ENCODE data around the gene GALK2. TPM values are rescaled to one million over a fixed set of nuclear protein-coding genes. Genes with fewer than 3 reads are reported as not detected.

The GALK2 gene
- total RNA-seq, 1 experiment from 2014 or later, result 13.7 TPM

DNA sequence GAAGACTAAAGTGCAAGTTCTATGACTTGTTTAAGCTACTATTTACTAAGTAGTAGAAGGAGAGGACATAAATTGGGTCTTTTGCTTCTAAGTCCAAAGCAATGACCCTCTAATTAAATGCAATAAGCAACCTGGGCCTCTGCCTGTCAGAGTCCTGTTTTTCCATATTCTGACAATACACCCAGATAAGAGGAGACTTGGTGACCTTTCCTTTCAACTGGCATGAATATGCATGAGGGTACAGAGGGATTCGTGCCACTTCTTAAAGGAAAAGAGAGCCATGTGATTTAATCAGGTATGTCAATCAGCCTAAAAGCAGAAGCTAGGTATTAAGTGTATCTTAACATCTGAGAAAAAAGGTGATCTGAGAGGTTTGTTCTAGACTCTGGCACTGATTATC lies 202.3 kb downstream of the GALK2 start:
- no CpG with 5 or more reads among the region's 1 CpG for WGBS (ENCODE audit: extremely low coverage, insufficient read length, low lambda C conversion rate)

More for the DNA sequence above, 202.3 kb downstream of the GALK2 start:
- Histone ChIP-seq H3K27me3 (ENCODE audit: insufficient read depth, low read length) (no peaks in the 10 kb centered on the region), H2BK120ac (ENCODE audit: low read depth, low read length, poor library complexity, severe bottlenecking) (no peak overlapping the region), H3K79me2 (ENCODE audit: insufficient read depth, low read length) (no peaks in the 10 kb centered on the region), H2BK20ac (ENCODE audit: low read depth, low read length, poor library complexity, severe bottlenecking) (no peak overlapping the region), H2BK12ac (ENCODE audit: insufficient read length, low read depth, low read length) (no peak overlapping the region), H4K8ac (replicated peaks; ENCODE audit: insufficient read length, low read depth, low read length) (no peak overlapping the region), H3K14ac (ENCODE audit: insufficient read depth, low read length) (no peak overlapping the region), H3K4me1 (ENCODE audit: insufficient read depth, low read length) (no peaks in the 10 kb centered on the region), H2BK5ac (ENCODE audit: insufficient read length, low read length) (no peak overlapping the region), H3K9ac (ENCODE audit: extremely low read depth, insufficient read length, low read length) (no peak overlapping the region), H3K27ac (ENCODE audit: insufficient read length, low read depth, low read length) (no peak overlapping the region), H3T11ph (ENCODE audit: low read length) (no peak overlapping the region), H3K23ac (ENCODE audit: insufficient read length, low read depth, low read length) (no peak overlapping the region), H3K79me1 (ENCODE audit: insufficient read depth, low read depth, low read length, poor library complexity, severe bottlenecking) (no peaks in the 10 kb centered on the region), H3K18ac (ENCODE audit: insufficient read length, low read depth, low read length) (no peak overlapping the region), H3K23me2 (ENCODE audit: insufficient read length, low read depth, low read length, poor library complexity, severe bottlenecking) (no peaks in the 10 kb centered on the region), H2BK15ac (ENCODE audit: low read depth, low read length) (no peak overlapping the region), H3K56ac (ENCODE audit: insufficient read length, low read depth, low read length) (no peak overlapping the region), H2AFZ (ENCODE audit: low read length) (no peak overlapping the region), H4K91ac (ENCODE audit: insufficient read length, low read depth, low read length) (no peak overlapping the region), H2AK5ac (ENCODE audit: insufficient read length, low read length) (no peak overlapping the region), H4K5ac (ENCODE audit: insufficient read length, low read depth, low read length) (no peak overlapping the region), H3K9me3 (ENCODE audit: control insufficient read depth, low read depth, low read length) (no peaks in the 10 kb centered on the region), H3K4ac (ENCODE audit: low read depth, low read length) (no peak overlapping the region), H4K20me1 (ENCODE audit: control insufficient read depth, insufficient read depth, insufficient read length) (no peaks in the 10 kb centered on the region), H3K4me2 (ENCODE audit: insufficient read depth, insufficient read length, low read length) (no peak overlapping the region)
- Mint-ChIP-seq H3K9me3 (no peaks in the 10 kb centered on the region; a peak in 1 of 5 replicates), H3K36me3 (ENCODE audit: insufficient read depth in 1 of 3, low read depth in 3 of 3) (no peaks in the 10 kb centered on the region; a peak in 1 of 7 replicates), H3K27ac (0 out of 7 replicates have a peak overlapping the region, but pooled peaks of 1 of the 3 experiments have one; percentile 74), H3K4me3 (no peak overlapping the region), H3K4me1 (peaks cover 6 to 12% of the 10 kb centered on the region in 2 experiments), H3K27me3 (ENCODE audit: low read depth) (no peaks in the 10 kb centered on the region)
- DNase-seq, result no peak
- TF ChIP-seq, protein P1, sequence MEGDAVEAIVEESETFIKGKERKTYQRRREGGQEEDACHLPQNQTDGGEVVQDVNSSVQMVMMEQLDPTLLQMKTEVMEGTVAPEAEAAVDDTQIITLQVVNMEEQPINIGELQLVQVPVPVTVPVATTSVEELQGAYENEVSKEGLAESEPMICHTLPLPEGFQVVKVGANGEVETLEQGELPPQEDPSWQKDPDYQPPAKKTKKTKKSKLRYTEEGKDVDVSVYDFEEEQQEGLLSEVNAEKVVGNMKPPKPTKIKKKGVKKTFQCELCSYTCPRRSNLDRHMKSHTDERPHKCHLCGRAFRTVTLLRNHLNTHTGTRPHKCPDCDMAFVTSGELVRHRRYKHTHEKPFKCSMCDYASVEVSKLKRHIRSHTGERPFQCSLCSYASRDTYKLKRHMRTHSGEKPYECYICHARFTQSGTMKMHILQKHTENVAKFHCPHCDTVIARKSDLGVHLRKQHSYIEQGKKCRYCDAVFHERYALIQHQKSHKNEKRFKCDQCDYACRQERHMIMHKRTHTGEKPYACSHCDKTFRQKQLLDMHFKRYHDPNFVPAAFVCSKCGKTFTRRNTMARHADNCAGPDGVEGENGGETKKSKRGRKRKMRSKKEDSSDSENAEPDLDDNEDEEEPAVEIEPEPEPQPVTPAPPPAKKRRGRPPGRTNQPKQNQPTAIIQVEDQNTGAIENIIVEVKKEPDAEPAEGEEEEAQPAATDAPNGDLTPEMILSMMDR (conservative IDR thresholded peaks at IDR 0.05), result no peak
